GM23338 (cell line): ENCODE data around the gene G6PD.

Source experiments
- CREB1 ChIP-seq: fragments of 250-450 bp; sonication (Bioruptor Pico); IDR thresholded peaks from 2 replicates; pipeline ENCODE4 v1.5.0; 2020; ENCODE audit warnings: low read depth, mild to moderate bottlenecking, moderate library complexity
- CTCF ChIP-seq, 2 experiments: fragments of 200-600 bp in 1 of 2; sonication (generic) in 1 of 2; conservative IDR thresholded peaks; 2 replicates each; pipeline versions ENCODE4 v1.5.1 to v1.6.1; 2016 to 2017; ENCODE audit warnings: antibody characterized with exemption in 2 of 2, low read depth in 2 of 2, mild to moderate bottlenecking in 2 of 2, moderate library complexity in 1 of 2
- ETS1 ChIP-seq: IDR thresholded peaks from 2 replicates; pipeline ENCODE4 v1.6.1; 2016; ENCODE audit warnings: antibody characterized with exemption
- EZH2 ChIP-seq: fragments of 200-600 bp; sonication (generic); IDR thresholded peaks from one replicate; pipeline ENCODE4 v1.8.0; 2017; ENCODE audit warnings: antibody characterized with exemption, mild to moderate bottlenecking, low read depth; ENCODE audit not compliant: unreplicated experiment
- EZH2phosphoT487 ChIP-seq: fragments of 200-600 bp; sonication (generic); IDR thresholded peaks from one replicate; pipeline ENCODE4 v1.8.1; 2018; ENCODE audit warnings: antibody characterized with exemption; ENCODE audit not compliant: unreplicated experiment
- JUNB ChIP-seq: IDR thresholded peaks from one replicate; pipeline ENCODE4 v1.6.1; 2016; ENCODE audit warnings: antibody characterized with exemption; ENCODE audit not compliant: unreplicated experiment
- NANOG ChIP-seq: IDR thresholded peaks from 2 replicates; pipeline ENCODE4 v1.6.1; 2016; ENCODE audit warnings: antibody characterized with exemption, borderline replicate concordance
- POLR2AphosphoS5 ChIP-seq: IDR thresholded peaks from 2 replicates; pipeline ENCODE4 v1.6.1; 2016; ENCODE audit warnings: antibody characterized with exemption, low read depth
- REST ChIP-seq: IDR thresholded peaks from one replicate; pipeline ENCODE4 v1.6.1; 2018; ENCODE audit warnings: antibody characterized with exemption; ENCODE audit not compliant: unreplicated experiment
- STAT1 ChIP-seq: IDR thresholded peaks from one replicate; pipeline ENCODE4 v1.6.1; 2016; ENCODE audit warnings: antibody characterized with exemption; ENCODE audit not compliant: unreplicated experiment
- ZNF114 ChIP-seq: fragments of 250-450 bp; sonication (Bioruptor Pico); IDR thresholded peaks from 2 replicates; pipeline ENCODE4 v1.5.0; 2020; ENCODE audit warnings: mild to moderate bottlenecking, moderate library complexity
- ZNF331 ChIP-seq: fragments of 250-450 bp; sonication (Bioruptor Pico); IDR thresholded peaks from 2 replicates; pipeline ENCODE4 v1.5.0; 2020; ENCODE audit warnings: low read depth, mild to moderate bottlenecking, moderate library complexity
- ZNF462 ChIP-seq: fragments of 250-450 bp; sonication (Bioruptor Pico); IDR thresholded peaks from 2 replicates; pipeline ENCODE4 v1.5.0; 2020; ENCODE audit warnings: mild to moderate bottlenecking, moderate library complexity

GRCh38 chrX:154494715-154495114 is 51.9 kb downstream of the G6PD start:
- TF ChIP-seq CTCF (conservative IDR thresholded peaks at IDR 0.05; ENCODE audit: low read depth in 2 of 2) (no peak), POLR2AphosphoS5 (no peak), EZH2 (no peak), EZH2phosphoT487 (no peak), CREB1 (no peak), STAT1 (no peak), REST (no peak), ZNF114 (CRISPR knock-in tag) (no peak), NANOG (no peak), ETS1 (no peak), JUNB (no peak), ZNF462 (CRISPR knock-in tag) (no peak), ZNF331 (CRISPR knock-in tag) (no peak)
